Skeletal muscle tissue (tissue), 4 donors: ENCODE measurements around the gene OR10A4. TPM values are rescaled to one million over a fixed set of nuclear protein-coding genes. Genes with fewer than 3 reads are reported as not detected.
"Not testable (repeated sequence)": the region's sequence is repeated elsewhere in the genome, so short reads cannot be mapped to it uniquely, and the experiment has no call there.

Source experiments
- H3K27ac ChIP-seq: one replicate; pipeline ENCODE4 v1.7.0; 2013; ENCODE audit warnings: mild to moderate bottlenecking, low read depth, low read length, inconsistent platforms
- H3K27me3 ChIP-seq, 3 donors: one replicate each; pipeline ENCODE4 v1.7.0; 2013; ENCODE audit warnings: low read length in 3 of 3; ENCODE audit not compliant: control insufficient read depth in 3 of 3, insufficient read depth in 3 of 3
- H3K36me3 ChIP-seq, 3 donors: one replicate each; pipeline ENCODE4 v1.7.0; 2013; ENCODE audit warnings: low read length in 3 of 3; ENCODE audit not compliant: control insufficient read depth in 3 of 3, insufficient read depth in 3 of 3
- H3K4me1 ChIP-seq, 3 donors: one replicate each; pipeline ENCODE4 v1.7.0; 2013; ENCODE audit warnings: low read length in 3 of 3, mild to moderate bottlenecking in 3 of 3; ENCODE audit not compliant: control insufficient read depth in 3 of 3, insufficient read depth in 3 of 3
- H3K4me3 ChIP-seq, 3 donors: one replicate each; pipeline ENCODE4 v1.7.0; 2013; ENCODE audit warnings: low read length in 3 of 3
- H3K9ac ChIP-seq, 3 donors: one replicate each; pipeline ENCODE4 v1.7.0; 2013; ENCODE audit warnings: low read length in 3 of 3, mild to moderate bottlenecking in 3 of 3, moderate library complexity in 2 of 3, low read depth in 1 of 3
- H3K9me3 ChIP-seq, 3 donors: one replicate each; pipeline ENCODE4 v1.7.0; 2013; ENCODE audit warnings: low read length in 3 of 3; ENCODE audit not compliant: control insufficient read depth in 3 of 3
- total RNA-seq: library from RNA; depleted of rRNA; stranded (reverse); fragments of >200 nt; gene quantifications from one replicate; pipeline ENCODE4 v1.2.3, GENCODE V29; 2014
- donor health status: Osteomylitis.

The OR10A4 gene, protein sequence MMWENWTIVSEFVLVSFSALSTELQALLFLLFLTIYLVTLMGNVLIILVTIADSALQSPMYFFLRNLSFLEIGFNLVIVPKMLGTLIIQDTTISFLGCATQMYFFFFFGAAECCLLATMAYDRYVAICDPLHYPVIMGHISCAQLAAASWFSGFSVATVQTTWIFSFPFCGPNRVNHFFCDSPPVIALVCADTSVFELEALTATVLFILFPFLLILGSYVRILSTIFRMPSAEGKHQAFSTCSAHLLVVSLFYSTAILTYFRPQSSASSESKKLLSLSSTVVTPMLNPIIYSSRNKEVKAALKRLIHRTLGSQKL
- total RNA-seq = not detected

DNA sequence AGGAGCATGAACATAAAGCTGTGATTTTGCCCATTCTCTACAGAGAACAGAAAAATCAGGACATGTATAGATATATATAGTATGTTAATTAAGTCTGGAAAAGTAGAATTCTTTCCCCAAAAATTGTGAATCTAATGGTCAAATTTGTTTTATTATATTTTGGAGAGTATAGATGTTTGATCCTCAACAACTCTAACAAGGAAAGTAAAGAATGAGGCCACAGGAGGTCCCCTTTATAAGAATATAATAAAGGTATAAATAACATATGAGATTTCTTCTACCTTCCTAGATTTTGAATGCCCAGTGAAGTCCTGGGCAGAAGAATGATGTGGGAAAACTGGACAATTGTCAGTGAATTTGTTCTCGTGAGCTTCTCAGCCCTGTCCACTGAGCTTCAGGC lies at the start of gene OR10A4:
OR10A4 (plus strand) TSS at position 301 of the 400 bp plus-strand sequence; CDS start at position 324, 23 bp downstream.
- no peak within 1 kb of the TSS for H3K4me3 ChIP-seq
- H3K9ac ChIP-seq = no peak within 1 kb of the TSS
- no peaks in the 10 kb centered on the region for H3K27me3 ChIP-seq
- H3K36me3 ChIP-seq = no peaks in the 10 kb centered on the region
- H3K9me3 ChIP-seq = peaks cover 0 to 9% (median 2%) of the 10 kb centered on the region in 3 donors
- no peak within 1 kb of the TSS for H3K27ac ChIP-seq
- H3K4me1 ChIP-seq = no peaks in the 10 kb centered on the region

DNA sequence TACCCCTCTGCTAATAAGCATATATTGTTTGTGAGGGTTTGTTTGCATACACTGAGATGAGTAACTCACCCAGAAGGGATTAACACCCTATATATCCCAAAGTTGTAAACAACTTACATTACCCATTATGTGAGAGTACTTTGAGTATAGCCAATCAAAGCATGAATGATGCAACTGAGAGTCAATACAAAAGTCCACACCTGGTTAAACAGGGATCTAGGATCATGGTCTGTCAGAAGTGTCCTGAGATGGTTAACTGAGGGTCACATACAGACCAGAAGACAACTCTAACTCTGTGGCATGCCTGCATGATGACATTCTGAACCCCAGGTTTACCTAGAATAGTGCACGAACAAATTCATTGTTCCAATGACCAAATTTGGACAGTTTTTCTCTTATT lies 48.3 kb upstream of the OR10A4 start:
- Histone ChIP-seq H3K9ac (no peak overlapping the region), H3K27ac (no peak overlapping the region), H3K9me3 (no peaks in the 10 kb centered on the region), H3K36me3 (no peaks in the 10 kb centered on the region), H3K4me3 (no peak overlapping the region), H3K4me1 (no peaks in the 10 kb centered on the region), H3K27me3 (no peaks in the 10 kb centered on the region)

DNA sequence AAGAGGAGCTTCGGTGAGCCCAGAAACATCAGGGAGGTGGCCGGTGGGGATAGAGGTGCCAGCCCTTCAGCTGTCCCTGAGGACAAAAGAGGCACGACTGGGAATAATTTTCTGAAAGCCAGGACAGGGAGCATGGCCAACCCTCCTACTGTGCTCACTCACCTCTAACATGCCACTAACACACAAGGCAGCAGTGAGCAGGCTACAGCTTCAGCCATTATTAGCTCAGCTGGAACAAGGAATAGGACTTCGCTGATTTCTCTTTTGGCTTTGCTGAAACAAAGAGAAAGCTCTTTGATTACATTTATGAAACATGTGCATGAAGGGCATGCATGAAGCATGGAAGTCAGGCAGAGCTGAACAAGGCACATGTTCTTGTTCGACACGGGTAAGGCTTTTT lies 43.1 kb upstream of the OR10A4 start:
- Histone ChIP-seq H3K27me3 (no peaks in the 10 kb centered on the region), H3K9ac (no peak overlapping the region), H3K4me1 (no peaks in the 10 kb centered on the region), H3K9me3 (no peaks in the 10 kb centered on the region), H3K4me3 (no peak overlapping the region), H3K27ac (no peak overlapping the region), H3K36me3 (no peaks in the 10 kb centered on the region)

DNA sequence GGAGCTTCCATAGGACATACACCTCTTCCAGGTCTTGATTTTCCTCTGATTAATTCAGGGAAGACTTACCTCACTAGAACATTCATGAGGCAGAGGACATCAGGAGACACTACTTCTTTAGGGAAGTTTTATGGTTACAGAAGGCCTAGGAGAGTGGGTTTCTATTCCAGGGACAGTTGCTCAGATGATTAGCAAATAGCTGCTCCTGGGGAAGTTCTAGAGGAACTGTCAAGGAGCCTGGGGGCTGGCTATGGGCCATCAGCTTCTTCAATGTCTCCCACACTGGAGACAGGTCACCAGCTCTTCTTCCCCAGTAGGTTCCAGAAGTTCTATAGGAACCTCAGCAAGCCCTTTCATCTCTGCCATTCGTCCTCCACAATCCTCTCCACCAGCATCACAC lies 42.4 kb upstream of the OR10A4 start:
- Histone ChIP-seq H3K36me3 (no peaks in the 10 kb centered on the region), H3K27me3 (no peaks in the 10 kb centered on the region), H3K27ac (no peak overlapping the region), H3K4me1 (no peaks in the 10 kb centered on the region), H3K9ac (no peak overlapping the region), H3K4me3 (no peak overlapping the region), H3K9me3 (no peaks in the 10 kb centered on the region)

DNA sequence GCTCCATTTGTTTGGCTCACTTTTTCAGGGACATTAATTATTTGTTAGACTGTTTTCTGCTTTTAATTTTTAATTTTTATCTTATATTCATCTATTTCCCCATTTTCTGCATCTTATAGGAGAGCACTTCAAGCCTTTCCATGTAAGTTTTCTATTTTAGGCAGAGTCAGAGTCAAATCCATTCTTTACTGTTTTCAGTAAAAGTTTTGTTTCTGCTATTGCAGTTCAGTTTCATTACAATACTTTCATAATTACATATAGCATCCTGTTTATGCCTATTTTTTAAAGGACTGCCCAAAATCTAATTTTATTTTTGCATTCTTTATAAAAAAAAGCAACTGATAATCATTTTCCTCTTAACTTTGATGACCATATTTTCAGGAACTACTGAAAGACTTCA lies 34.7 kb upstream of the OR10A4 start:
- no peaks in the 10 kb centered on the region for H3K4me1 ChIP-seq
- peaks cover 0 to 4% (median 3%) of the 10 kb centered on the region in 3 donors for H3K9me3 ChIP-seq
- H3K36me3 ChIP-seq = no peaks in the 10 kb centered on the region
- H3K27me3 ChIP-seq = no peaks in the 10 kb centered on the region
- H3K9ac ChIP-seq = no peak overlapping the region
- no peak overlapping the region for H3K4me3 ChIP-seq
- H3K27ac ChIP-seq = no peak overlapping the region

DNA sequence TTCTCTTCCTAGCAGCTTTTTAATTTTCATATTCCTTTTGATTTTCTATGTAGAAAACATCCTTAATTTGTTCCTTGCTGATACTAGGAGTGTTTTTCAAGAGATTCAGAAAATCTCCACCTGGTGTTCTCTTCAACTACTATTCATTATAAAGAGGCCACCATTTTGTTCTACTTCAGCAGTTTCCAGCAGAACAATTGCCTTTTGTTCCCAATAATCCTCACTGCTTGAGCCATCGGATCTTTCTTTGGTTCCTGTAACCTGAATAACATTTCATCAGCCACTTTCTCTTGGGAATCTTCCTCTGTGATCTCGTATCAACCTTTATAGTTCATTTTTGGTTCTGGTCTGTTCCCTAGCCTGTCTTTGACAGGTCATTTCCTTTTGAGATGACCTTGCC lies 32.8 kb upstream of the OR10A4 start:
- no peaks in the 10 kb centered on the region for H3K27me3 ChIP-seq
- H3K4me3 ChIP-seq = no peak overlapping the region
- H3K36me3 ChIP-seq = no peaks in the 10 kb centered on the region
- no peak overlapping the region for H3K9ac ChIP-seq
- H3K4me1 ChIP-seq = no peaks in the 10 kb centered on the region
- peaks cover 0 to 4% (median 3%) of the 10 kb centered on the region in 3 donors for H3K9me3 ChIP-seq
- no peak overlapping the region for H3K27ac ChIP-seq

DNA sequence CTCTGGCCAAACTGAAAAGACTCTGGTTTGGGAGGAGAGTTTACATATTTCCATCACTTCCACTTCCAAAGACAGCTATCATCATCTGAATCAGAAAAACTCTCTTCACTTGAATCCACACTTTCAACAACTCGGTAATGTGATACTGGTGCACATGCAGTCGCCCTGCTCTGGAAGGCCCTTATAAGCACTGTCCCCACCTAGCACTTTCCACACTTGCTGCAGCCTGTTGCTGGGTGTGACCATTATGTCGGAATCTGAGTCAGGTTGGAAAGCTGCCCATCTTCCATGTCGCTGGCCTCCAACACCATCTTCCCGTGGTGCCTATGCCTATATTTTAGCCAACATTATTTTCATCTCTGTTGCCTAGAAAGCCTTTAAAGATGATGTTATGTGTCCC lies 32.1 kb upstream of the OR10A4 start:
- H3K9me3 ChIP-seq = peaks cover 0 to 4% (median 3%) of the 10 kb centered on the region in 3 donors
- H3K4me3 ChIP-seq = no peak overlapping the region
- H3K27me3 ChIP-seq = no peaks in the 10 kb centered on the region
- H3K4me1 ChIP-seq = no peaks in the 10 kb centered on the region
- no peaks in the 10 kb centered on the region for H3K36me3 ChIP-seq
- no peak overlapping the region for H3K27ac ChIP-seq
- H3K9ac ChIP-seq = no peak overlapping the region

DNA sequence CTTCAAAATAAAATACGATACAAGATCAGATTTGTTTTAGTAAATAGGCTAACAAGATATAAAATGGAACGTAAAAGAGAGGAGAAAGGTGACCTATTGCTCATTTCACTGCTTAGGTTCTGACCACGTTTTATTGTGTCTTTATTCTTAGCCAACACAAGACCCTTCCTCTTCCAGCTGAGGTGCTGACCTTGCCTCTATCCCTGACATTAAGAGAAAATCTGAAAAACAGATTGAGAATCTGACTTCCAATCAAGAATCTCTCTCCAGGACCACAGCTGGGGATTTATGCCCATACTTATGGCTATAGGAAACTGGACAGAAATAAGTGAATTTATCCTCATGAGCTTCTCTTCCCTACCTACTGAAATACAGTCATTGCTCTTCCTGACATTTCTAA lies 31.0 kb upstream of the OR10A4 start, which contains the start of gene OR10A5:
OR10A5 (plus strand) TSS at position 301 of the 400 bp plus-strand sequence; CDS start at position 301, 0 bp downstream.
- Histone ChIP-seq H3K4me1 (no peaks in the 10 kb centered on the region), H3K27ac (no peak within 1 kb of the TSS), H3K4me3 (no peak within 1 kb of the TSS), H3K27me3 (no peaks in the 10 kb centered on the region), H3K9me3 (peaks cover 0 to 4% (median 3%) of the 10 kb centered on the region in 3 donors), H3K9ac (no peak within 1 kb of the TSS), H3K36me3 (no peaks in the 10 kb centered on the region)

DNA sequence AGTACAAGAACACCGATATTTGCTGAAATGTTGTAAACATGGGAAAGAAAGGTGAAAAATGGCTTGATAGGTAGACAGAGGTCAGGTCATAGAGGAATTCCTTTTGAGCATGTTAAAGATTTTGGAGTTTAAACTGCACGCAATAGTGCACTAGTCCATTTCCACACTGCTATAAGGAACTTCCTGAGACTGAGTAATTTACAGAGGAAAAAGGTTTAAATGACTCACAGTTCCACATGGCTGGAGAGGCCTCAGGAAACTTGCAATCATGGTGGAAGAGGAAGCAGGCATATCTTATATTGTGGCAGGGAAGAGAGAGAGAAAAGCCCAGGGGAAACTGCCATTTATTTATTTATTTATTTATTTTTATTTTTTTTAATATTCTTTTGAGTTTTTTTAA lies 25.9 kb upstream of the OR10A4 start:
- Histone ChIP-seq H3K27ac (no peak overlapping the region), H3K9ac (no peak overlapping the region), H3K27me3 (no peaks in the 10 kb centered on the region), H3K36me3 (no peaks in the 10 kb centered on the region), H3K4me3 (no peak overlapping the region), H3K4me1 (no peaks in the 10 kb centered on the region), H3K9me3 (no peaks in the 10 kb centered on the region)

DNA sequence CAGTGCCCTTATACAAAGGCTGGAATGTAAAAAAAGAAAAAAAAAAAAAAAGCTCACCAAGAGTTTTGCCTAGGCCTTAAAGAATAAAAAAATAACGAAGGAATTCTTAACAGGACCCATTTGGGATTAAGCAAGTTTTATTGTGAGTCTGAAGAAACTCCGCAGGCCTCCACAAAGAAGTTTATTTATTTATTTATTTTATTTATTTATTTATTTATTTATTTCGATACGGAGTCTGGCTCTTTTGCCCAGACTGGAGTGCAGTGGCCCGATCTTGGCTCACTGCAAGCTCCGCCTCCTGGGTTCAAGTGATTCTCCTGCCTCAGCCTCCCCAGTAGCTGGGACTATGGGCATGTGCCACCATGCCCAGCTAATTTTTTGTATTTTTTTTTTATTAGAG lies 21.6 kb upstream of the OR10A4 start:
- H3K27ac ChIP-seq, H3K4me1 ChIP-seq, H3K27me3 ChIP-seq, H3K9me3 ChIP-seq, H3K4me3 ChIP-seq, H3K36me3 ChIP-seq, H3K9ac ChIP-seq: not testable (repeated sequence)
